ENCODE data around the gene CMTM2. TPM values are rescaled to one million over a fixed set of nuclear protein-coding genes. Genes with fewer than 3 reads are reported as not detected.

Gene CMTM2
- total RNA-seq, 1 experiment from 2014 or later: not detected

DNA sequence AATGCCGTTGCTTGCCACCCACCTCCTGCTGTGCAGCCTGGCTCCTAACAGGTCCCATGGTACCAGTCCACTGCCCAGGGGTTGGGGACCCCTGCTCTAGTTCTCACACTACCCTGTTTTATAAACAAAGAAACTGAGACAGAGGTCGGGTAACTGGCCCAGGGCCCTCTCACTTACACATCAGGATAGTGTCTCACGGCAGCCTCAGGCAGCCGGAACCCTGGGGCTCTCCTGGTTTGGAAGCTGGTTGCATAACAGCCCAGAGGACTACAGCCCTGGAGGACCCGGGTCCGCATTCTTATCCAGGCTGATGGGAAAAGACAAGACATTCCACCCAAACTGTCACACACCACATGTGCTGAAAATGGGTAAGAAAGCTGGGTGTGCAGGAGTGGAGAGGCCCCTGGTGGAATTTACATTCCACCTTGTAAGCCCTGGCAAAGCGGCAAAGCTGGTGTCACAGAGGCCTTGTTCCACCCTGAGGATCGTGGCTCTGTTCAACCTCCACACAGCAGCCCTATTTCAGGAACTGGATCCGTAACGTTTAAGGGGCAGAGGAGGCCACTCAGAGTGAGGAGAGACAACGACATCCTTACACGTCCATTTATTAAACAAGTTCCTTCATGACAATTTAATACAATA lies 35.0 kb downstream of the CMTM2 start:
- ChIA-PET CTCF (no interaction called here), POLR2A (no interaction called here)
- H3K4me3 ChIP-seq (ENCODE audit: low read depth in 2 of 2, low read length in 2 of 2): no peak overlapping the region
- TF ChIP-seq, protein P1, sequence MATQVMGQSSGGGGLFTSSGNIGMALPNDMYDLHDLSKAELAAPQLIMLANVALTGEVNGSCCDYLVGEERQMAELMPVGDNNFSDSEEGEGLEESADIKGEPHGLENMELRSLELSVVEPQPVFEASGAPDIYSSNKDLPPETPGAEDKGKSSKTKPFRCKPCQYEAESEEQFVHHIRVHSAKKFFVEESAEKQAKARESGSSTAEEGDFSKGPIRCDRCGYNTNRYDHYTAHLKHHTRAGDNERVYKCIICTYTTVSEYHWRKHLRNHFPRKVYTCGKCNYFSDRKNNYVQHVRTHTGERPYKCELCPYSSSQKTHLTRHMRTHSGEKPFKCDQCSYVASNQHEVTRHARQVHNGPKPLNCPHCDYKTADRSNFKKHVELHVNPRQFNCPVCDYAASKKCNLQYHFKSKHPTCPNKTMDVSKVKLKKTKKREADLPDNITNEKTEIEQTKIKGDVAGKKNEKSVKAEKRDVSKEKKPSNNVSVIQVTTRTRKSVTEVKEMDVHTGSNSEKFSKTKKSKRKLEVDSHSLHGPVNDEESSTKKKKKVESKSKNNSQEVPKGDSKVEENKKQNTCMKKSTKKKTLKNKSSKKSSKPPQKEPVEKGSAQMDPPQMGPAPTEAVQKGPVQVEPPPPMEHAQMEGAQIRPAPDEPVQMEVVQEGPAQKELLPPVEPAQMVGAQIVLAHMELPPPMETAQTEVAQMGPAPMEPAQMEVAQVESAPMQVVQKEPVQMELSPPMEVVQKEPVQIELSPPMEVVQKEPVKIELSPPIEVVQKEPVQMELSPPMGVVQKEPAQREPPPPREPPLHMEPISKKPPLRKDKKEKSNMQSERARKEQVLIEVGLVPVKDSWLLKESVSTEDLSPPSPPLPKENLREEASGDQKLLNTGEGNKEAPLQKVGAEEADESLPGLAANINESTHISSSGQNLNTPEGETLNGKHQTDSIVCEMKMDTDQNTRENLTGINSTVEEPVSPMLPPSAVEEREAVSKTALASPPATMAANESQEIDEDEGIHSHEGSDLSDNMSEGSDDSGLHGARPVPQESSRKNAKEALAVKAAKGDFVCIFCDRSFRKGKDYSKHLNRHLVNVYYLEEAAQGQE (IDR thresholded peaks at IDR 0.05; ENCODE audit: insufficient read depth in 1 of 2, low read depth in 2 of 2, low read length in 1 of 2): no peak
- TF ChIP-seq TCF7L2 (IDR thresholded peaks at IDR 0.05; ENCODE audit: low read depth, low read length): no peak
- no peak for TF ChIP-seq SIN3A (IDR thresholded peaks at IDR 0.05; ENCODE audit: borderline replicate concordance, insufficient read depth, low read depth, low read length)
- TF ChIP-seq POLR2AphosphoS5 (IDR thresholded peaks at IDR 0.05; ENCODE audit: low read depth, low read length): no peak
- TF ChIP-seq, protein P2, sequence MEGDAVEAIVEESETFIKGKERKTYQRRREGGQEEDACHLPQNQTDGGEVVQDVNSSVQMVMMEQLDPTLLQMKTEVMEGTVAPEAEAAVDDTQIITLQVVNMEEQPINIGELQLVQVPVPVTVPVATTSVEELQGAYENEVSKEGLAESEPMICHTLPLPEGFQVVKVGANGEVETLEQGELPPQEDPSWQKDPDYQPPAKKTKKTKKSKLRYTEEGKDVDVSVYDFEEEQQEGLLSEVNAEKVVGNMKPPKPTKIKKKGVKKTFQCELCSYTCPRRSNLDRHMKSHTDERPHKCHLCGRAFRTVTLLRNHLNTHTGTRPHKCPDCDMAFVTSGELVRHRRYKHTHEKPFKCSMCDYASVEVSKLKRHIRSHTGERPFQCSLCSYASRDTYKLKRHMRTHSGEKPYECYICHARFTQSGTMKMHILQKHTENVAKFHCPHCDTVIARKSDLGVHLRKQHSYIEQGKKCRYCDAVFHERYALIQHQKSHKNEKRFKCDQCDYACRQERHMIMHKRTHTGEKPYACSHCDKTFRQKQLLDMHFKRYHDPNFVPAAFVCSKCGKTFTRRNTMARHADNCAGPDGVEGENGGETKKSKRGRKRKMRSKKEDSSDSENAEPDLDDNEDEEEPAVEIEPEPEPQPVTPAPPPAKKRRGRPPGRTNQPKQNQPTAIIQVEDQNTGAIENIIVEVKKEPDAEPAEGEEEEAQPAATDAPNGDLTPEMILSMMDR (IDR thresholded peaks at IDR 0.05): no peak
- intact Hi-C loops (cut with micrococcal nuclease; ENCODE audit: unreplicated experiment): no loop called here
- H3K4me1 ChIP-seq (ENCODE audit: control insufficient read depth, insufficient read depth, low read length): peaks cover 31% of the 10 kb centered on the region
- BruUV-seq (replicated peaks): no TSS peak
- peaks cover 6% of the 10 kb centered on the region for H3K36me3 ChIP-seq (ENCODE audit: control insufficient read depth, insufficient read depth, low read length)
- no peaks in the 10 kb centered on the region for H3K9me3 ChIP-seq (ENCODE audit: control insufficient read depth, insufficient read depth, low read depth, low read length)
- no peaks in the 10 kb centered on the region for H3K27me3 ChIP-seq (ENCODE audit: control insufficient read depth, insufficient read depth, low read length)
- no peak for DNase-seq (ENCODE audit: low read depth, low spot score)
- H3K27ac ChIP-seq (ENCODE audit: low read length): no peak overlapping the region
- ATAC-seq: no peak
- in situ Hi-C loops (cut with HindIII; ENCODE audit: low pct_unique_long_range_greater_than_20kb, low sequenced_read_pairs): no loop called here

DNA sequence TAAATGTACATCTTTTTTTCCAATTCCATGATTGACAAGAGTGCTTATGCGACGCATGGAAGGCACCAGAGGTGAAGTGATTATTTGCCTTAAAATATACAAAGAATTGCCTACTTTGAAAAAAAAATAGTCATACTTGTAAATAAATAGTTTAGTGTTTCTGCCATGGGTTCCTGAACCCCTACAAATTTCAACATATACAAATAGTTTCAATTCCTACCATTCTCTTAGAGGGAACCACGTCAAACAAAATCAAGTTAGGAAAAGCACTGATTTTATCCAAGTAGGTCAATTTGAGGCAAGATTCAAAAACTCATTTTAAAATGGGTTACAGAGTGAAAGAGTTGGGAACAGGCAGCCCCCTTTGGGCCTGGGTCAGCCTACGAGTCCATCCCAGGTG lies 36.9 kb downstream of the CMTM2 start:
- no peaks in the 10 kb centered on the region for H3K9me3 ChIP-seq (ENCODE audit: control insufficient read depth, insufficient read depth, low read depth, low read length)
- no peaks in the 10 kb centered on the region for H3K27me3 ChIP-seq (ENCODE audit: control insufficient read depth, insufficient read depth, low read length)
- H3K27ac ChIP-seq (ENCODE audit: low read length): no peak overlapping the region
- no peak overlapping the region for H3K4me3 ChIP-seq (ENCODE audit: low read depth in 2 of 2, low read length in 2 of 2)
- in situ Hi-C loops (cut with HindIII; ENCODE audit: low pct_unique_long_range_greater_than_20kb, low sequenced_read_pairs) (no loop called here), intact Hi-C loops (cut with micrococcal nuclease; ENCODE audit: unreplicated experiment) (no loop called here)
- CTCF ChIA-PET: no interaction called here
- TF ChIP-seq, protein P1 (IDR thresholded peaks at IDR 0.05; ENCODE audit: insufficient read depth in 1 of 2, low read depth in 2 of 2, low read length in 1 of 2): no peak
- TF ChIP-seq POLR2AphosphoS5 (IDR thresholded peaks at IDR 0.05; ENCODE audit: low read depth, low read length): no peak
- TF ChIP-seq, protein P2 (IDR thresholded peaks at IDR 0.05): no peak
- ATAC-seq: no peak
- peaks cover 2% of the 10 kb centered on the region for H3K36me3 ChIP-seq (ENCODE audit: control insufficient read depth, insufficient read depth, low read length)
- BruUV-seq (replicated peaks): no TSS peak
- peaks cover 41% of the 10 kb centered on the region for H3K4me1 ChIP-seq (ENCODE audit: control insufficient read depth, insufficient read depth, low read length)
- no peak for DNase-seq (ENCODE audit: low read depth, low spot score)
- POLR2A ChIA-PET: no interaction called here

All from Panc1 (cell line).